IMR-90 (cell line): ENCODE measurements around the gene TAF1A. TPM values are rescaled to one million over a fixed set of nuclear protein-coding genes. Genes with fewer than 3 reads are reported as not detected.

Source experiments
- ATAC-seq: fragments of 200-7000 bp; cut with Tn5 transposase; 2 replicates; pipeline ENCODE4 v1.9.1; 2020; ENCODE audit warnings: low read depth, mild to moderate bottlenecking, moderate library complexity
- BruUV-seq: library from RNA; stranded (reverse); fragments of 400-500 nt; replicated peaks from 2 replicates; lab custom pipeline; 2021; lab: Mats Ljungman, UMichigan
- CTCF ChIA-PET: fragments of 300-600 bp; formaldehyde crosslinking; extraction: SDS; loops from one replicate; lab custom pipeline; 2021; ENCODE audit warnings: antibody characterized with exemption; lab: Yijun Ruan, JAX
- POLR2A ChIA-PET: fragments of 300-600 bp; sonication (Branson Sonifier 250); formaldehyde crosslinking; loops from one replicate; lab custom pipeline; 2022; ENCODE audit warnings: antibody characterized with exemption; ENCODE audit not compliant: unreplicated experiment; lab: Charles Lee
- DNase-seq: peaks from one replicate; pipeline ENCODE4 v3.0.0; 2013
- H2AFZ ChIP-seq: replicated peaks from 2 replicates; pipeline ENCODE3; 2013; ENCODE audit warnings: low read length, mild to moderate bottlenecking; ENCODE audit not compliant: poor library complexity
- H2AK5ac ChIP-seq: 2 replicates; pipeline ENCODE4 v1.6.1; 2013; ENCODE audit warnings: low read depth, low read length, inconsistent platforms
- H2AK9ac ChIP-seq: replicated peaks from 2 replicates; pipeline ENCODE3; 2013; ENCODE audit warnings: mild to moderate bottlenecking, low read depth, low read length, moderate library complexity; ENCODE audit not compliant: poor library complexity
- H2BK120ac ChIP-seq: 2 replicates; pipeline ENCODE4 v1.6.1; 2013; ENCODE audit warnings: low read depth, low read length, inconsistent platforms
- H2BK15ac ChIP-seq: 3 replicates; pipeline ENCODE4 v1.6.1; 2013; ENCODE audit warnings: low read depth, low read length, inconsistent platforms
- H2BK20ac ChIP-seq: 2 replicates; pipeline ENCODE4 v1.6.1; 2013; ENCODE audit warnings: low read depth, mild to moderate bottlenecking, inconsistent platforms, low read length, moderate library complexity
- H2BK5ac ChIP-seq: 2 replicates; pipeline ENCODE4 v1.6.1; 2013; ENCODE audit warnings: mild to moderate bottlenecking, low read depth, low read length, inconsistent platforms; ENCODE audit not compliant: poor library complexity, severe bottlenecking
- H3K14ac ChIP-seq: replicated peaks from 2 replicates; pipeline ENCODE4 v1.6.1; 2013; ENCODE audit warnings: low read depth, low read length, inconsistent platforms
- H3K18ac ChIP-seq: 2 replicates; pipeline ENCODE4 v1.6.1; 2013; ENCODE audit warnings: low read depth, low read length, control low read depth
- H3K23ac ChIP-seq: 2 replicates; pipeline ENCODE4 v1.6.1; 2013; ENCODE audit warnings: low read depth, low read length, inconsistent platforms
- H3K27ac ChIP-seq: 2 replicates; pipeline ENCODE4 v1.5.1; 2013; ENCODE audit warnings: mild to moderate bottlenecking, control low read depth, low read length; ENCODE audit not compliant: insufficient read depth
- H3K27me3 ChIP-seq: 2 replicates; pipeline ENCODE4 v1.6.1; 2013; ENCODE audit warnings: low read length; ENCODE audit not compliant: control insufficient read depth, insufficient read depth
- H3K36me3 ChIP-seq: 2 replicates; pipeline ENCODE4 v1.6.1; 2013; ENCODE audit warnings: low read length, mixed read lengths; ENCODE audit not compliant: control insufficient read depth, insufficient read depth
- H3K4ac ChIP-seq: 2 replicates; pipeline ENCODE4 v1.6.1; 2013; ENCODE audit warnings: low read depth, low read length, inconsistent platforms
- H3K4me1 ChIP-seq: 2 replicates; pipeline ENCODE4 v1.6.1; 2013; ENCODE audit warnings: low read length, mixed read lengths; ENCODE audit not compliant: control insufficient read depth, insufficient read depth
- H3K4me2 ChIP-seq: 2 replicates; pipeline ENCODE4 v1.6.1; 2013; ENCODE audit warnings: low read depth, mild to moderate bottlenecking, control low read depth, low read length, moderate library complexity
- H3K4me3 ChIP-seq: 2 replicates; pipeline ENCODE4 v1.5.1; 2013; ENCODE audit warnings: low read depth, mild to moderate bottlenecking, control low read depth, low read length, moderate library complexity; ENCODE audit not compliant: insufficient read depth
- H3K56ac ChIP-seq: 2 replicates; pipeline ENCODE4 v1.6.1; 2013; ENCODE audit warnings: low read length, inconsistent platforms; ENCODE audit not compliant: insufficient read depth; ENCODE audit errors: extremely low read depth
- H3K79me1 ChIP-seq, 2 experiments: 2 replicates each; pipeline ENCODE4 v1.6.1; 2013; ENCODE audit warnings: low read length in 2 of 2, inconsistent platforms in 1 of 2, low read depth in 1 of 2
- H3K9ac ChIP-seq: 2 replicates; pipeline ENCODE4 v1.6.1; 2013; ENCODE audit warnings: low read depth, low read length, control low read depth
- H3K9me1 ChIP-seq: 2 replicates; pipeline ENCODE4 v1.6.1; 2013; ENCODE audit warnings: low read length, inconsistent platforms; ENCODE audit not compliant: insufficient read depth
- H3K9me3 ChIP-seq: 2 replicates; pipeline ENCODE4 v1.6.1; 2013; ENCODE audit warnings: low read length; ENCODE audit not compliant: control insufficient read depth, insufficient read depth
- H4K20me1 ChIP-seq: 2 replicates; pipeline ENCODE4 v1.6.1; 2013; ENCODE audit warnings: low read length, inconsistent platforms; ENCODE audit not compliant: insufficient read depth
- H4K5ac ChIP-seq: 2 replicates; pipeline ENCODE4 v1.6.1; 2013; ENCODE audit warnings: mild to moderate bottlenecking, low read depth, low read length, control low read depth
- H4K8ac ChIP-seq, 2 experiments: 2 replicates each; pipeline ENCODE4 v1.6.1; 2013; ENCODE audit warnings: low read depth in 2 of 2, low read length in 2 of 2, control low read depth in 1 of 2, inconsistent platforms in 1 of 2
- H4K91ac ChIP-seq: 2 replicates; pipeline ENCODE4 v1.6.1; 2013; ENCODE audit warnings: low read depth, low read length, inconsistent platforms; ENCODE audit not compliant: insufficient read depth
- BHLHE40 ChIP-seq: fragments of 150-350 bp; IDR thresholded peaks from 2 replicates; pipeline ENCODE4 v1.6.1; 2016; ENCODE audit warnings: mild to moderate bottlenecking, low read depth, low read length
- CEBPB ChIP-seq: IDR thresholded peaks from 2 replicates; pipeline ENCODE4 v1.6.1; 2012; ENCODE audit warnings: low read depth, low read length, improper control_type of control experiment
- CHD1 ChIP-seq: IDR thresholded peaks from 2 replicates; pipeline ENCODE4 v1.6.1; 2012; ENCODE audit warnings: low read depth, low read length, improper control_type of control experiment
- CTCF ChIP-seq: conservative IDR thresholded peaks from 2 replicates; pipeline ENCODE4 v1.5.1; 2012; ENCODE audit warnings: mild to moderate bottlenecking, low read depth, low read length, improper control_type of control experiment
- FOS ChIP-seq: fragments of 150-350 bp; IDR thresholded peaks from 2 replicates; pipeline ENCODE4 v1.6.1; 2016; ENCODE audit warnings: low read depth, low read length
- MAFK ChIP-seq: IDR thresholded peaks from 2 replicates; pipeline ENCODE4 v1.6.1; 2012; ENCODE audit warnings: low read depth, low read length, improper control_type of control experiment
- MAZ ChIP-seq: IDR thresholded peaks from 2 replicates; pipeline ENCODE4 v1.6.1; 2012; ENCODE audit warnings: low read depth, mild to moderate bottlenecking, low read length, improper control_type of control experiment, moderate library complexity, borderline replicate concordance
- MXI1 ChIP-seq: IDR thresholded peaks from 2 replicates; pipeline ENCODE4 v1.6.1; 2012; ENCODE audit warnings: low read depth, mild to moderate bottlenecking, low read length, moderate library complexity, borderline replicate concordance
- NFE2L2 ChIP-seq: fragments of 150-350 bp; IDR thresholded peaks from 2 replicates; pipeline ENCODE4 v1.6.1; 2016; ENCODE audit warnings: low read depth, mild to moderate bottlenecking, low read length
- POLR2A ChIP-seq: IDR thresholded peaks from 2 replicates; pipeline ENCODE4 v1.6.1; 2012; ENCODE audit warnings: mild to moderate bottlenecking, low read depth, low read length
- RAD21 ChIP-seq: IDR thresholded peaks from 2 replicates; pipeline ENCODE4 v1.6.1; 2012; ENCODE audit warnings: low read length, improper control_type of control experiment
- RCOR1 ChIP-seq: IDR thresholded peaks from 2 replicates; pipeline ENCODE4 v1.6.1; 2012; ENCODE audit warnings: mild to moderate bottlenecking, low read length, improper control_type of control experiment; ENCODE audit not compliant: insufficient replicate concordance
- RFX5 ChIP-seq: IDR thresholded peaks from 2 replicates; pipeline ENCODE4 v1.8.0; 2012; ENCODE audit warnings: low read depth, mild to moderate bottlenecking, low read length, moderate library complexity
- SMC3 ChIP-seq: fragments of 150-350 bp; IDR thresholded peaks from 2 replicates; pipeline ENCODE4 v1.6.1; 2016; ENCODE audit warnings: low read depth, mild to moderate bottlenecking, antibody characterized with exemption, low read length, moderate library complexity
- USF2 ChIP-seq: fragments of 150-350 bp; IDR thresholded peaks from 2 replicates; pipeline ENCODE4 v1.6.1; 2017; ENCODE audit warnings: mild to moderate bottlenecking, antibody characterized with exemption, low read length, low read depth
- WGBS, 2 experiments: methylation state at CpG; one replicate each; pipeline versions ENCODE4 v1.1.5 to v1.1.7; 2013; ENCODE audit warnings: missing lambda C conversion rate in 2 of 2; ENCODE audit not compliant: insufficient read length in 1 of 2; ENCODE audit errors: extremely low coverage in 2 of 2; 5-methylcytosine and 5-hydroxymethylcytosine counted together
- dilution Hi-C: fragments of 300-500 bp; cut with HindIII; formaldehyde crosslinking; loops from one replicate; pipeline ENCODE4 v1.14.3; 2018; ENCODE audit warnings: low sequenced_read_pairs; ENCODE audit not compliant: unreplicated experiment
- in situ Hi-C: fragments of 300-500 bp; cut with MboI; formaldehyde crosslinking; loops from 3 replicates; pipeline ENCODE4 v1.14.3; 2019; ENCODE audit warnings: low sequenced_read_pairs, inconsistent platforms, mixed read lengths
- intact Hi-C: fragments of 100-400 bp; cut with micrococcal nuclease; formaldehyde crosslinking; loops from 2 replicates; pipeline ENCODE4 v1.10.0; 2022
- polyA plus RNA-seq, 3 experiments: library from polyadenylated mRNA; depleted of rRNA; stranded (reverse); fragments of >200 nt; gene quantifications; 2 replicates each; pipeline ENCODE4 v1.2.3, GENCODE V29; 2012; ENCODE audit warnings: low replicate concordance in 1 of 3
- total RNA-seq: library from RNA; depleted of rRNA; stranded (reverse); fragments of >200 nt; gene quantifications from 2 replicates; pipeline ENCODE4 v1.2.3, GENCODE V29; 2012

Gene TAF1A
- total and polyA plus RNA-seq, 2 of the 4 experiments (the other 2 are of a cell fraction), result 3.8 to 5.4 TPM

- BruUV-seq, result no TSS peak
- ChIA-PET POLR2A (no interaction called here), CTCF (no interaction called here)
- Histone ChIP-seq H2AK5ac (no peak overlapping the region), H3K4me3 (no peak overlapping the region), H3K56ac (no peak overlapping the region), H3K79me1 (peaks cover 3 to 6% of the 10 kb centered on the region in 2 experiments; a peak in 2 of 4 replicates), H3K9me3 (no peaks in the 10 kb centered on the region), H3K4me2 (no peak overlapping the region), H3K23ac (no peak overlapping the region), H3K18ac (no peak overlapping the region), H4K20me1 (no peaks in the 10 kb centered on the region), H4K8ac (no peak overlapping the region), H2AK9ac (no peak overlapping the region), H3K9ac (no peak overlapping the region), H3K14ac (no peak overlapping the region), H3K9me1 (0 out of 2 replicates have a peak, but pooled peaks cover 2% of the 10 kb centered on the region), H4K5ac (no peak overlapping the region), H3K36me3 (peaks cover 2% of the 10 kb centered on the region), H2BK20ac (no peak overlapping the region), H3K27ac (no peak overlapping the region), H2AFZ (no peak overlapping the region), H3K27me3 (no peaks in the 10 kb centered on the region), H2BK120ac (no peak overlapping the region), H4K91ac (no peak overlapping the region), H3K4ac (no peak overlapping the region), H3K4me1 (no peaks in the 10 kb centered on the region; the same call in 1 of the 2 replicates), H2BK5ac (no peak overlapping the region), H2BK15ac (no peak overlapping the region)
- no peak for TF ChIP-seq RFX5
- TF ChIP-seq BHLHE40, result no peak
- no peak for TF ChIP-seq CEBPB
- TF ChIP-seq SMC3, result no peak
- no peak for TF ChIP-seq MXI1
- TF ChIP-seq CTCF, result no peak
- no peak for TF ChIP-seq RCOR1
- no peak for TF ChIP-seq NFE2L2
- TF ChIP-seq MAFK, result no peak
- TF ChIP-seq RAD21, result no peak
- no peak for TF ChIP-seq FOS
- TF ChIP-seq USF2, result no peak
- no peak for TF ChIP-seq POLR2A
- no peak for TF ChIP-seq MAZ
- TF ChIP-seq CHD1, result no peak
- WGBS, 2 experiments, result no CpG with 5 or more reads among the region's 3 CpGs
- intact Hi-C loops, result no loop called here
- DNase-seq (no peak), ATAC-seq (no peak)
- dilution Hi-C loops, result no loop called here
- in situ Hi-C loops, result no loop called here
These were observed 10.4 kb downstream of the TAF1A start for GRCh38 chr1:222579316-222579715.
